ENCODE measurements around the gene GFY. TPM values are rescaled to one million over a fixed set of nuclear protein-coding genes. Genes with fewer than 3 reads are reported as not detected.
A peak's percentile ranks its signal among the peaks of the same experiment; 100 is the strongest.

The GFY gene
- total RNA-seq, 4 donors from 2014 or later = not detected

GRCh38 chr19:49430678-49431329 is 5.6 kb downstream of the GFY start:
- peak in 1 of 4 experiments; percentile 12 for TF ChIP-seq CTCF (IDR thresholded peaks at IDR 0.05)
- TF ChIP-seq POLR2AphosphoS5 (IDR thresholded peaks at IDR 0.05) = no peak
- no peaks in the 10 kb centered on the region for H3K9me3 ChIP-seq
- no peak overlapping the region for H3K4me3 ChIP-seq
- H3K27ac ChIP-seq = no peak overlapping the region
- H3K36me3 ChIP-seq = no peaks in the 10 kb centered on the region
- ATAC-seq = no peak
- WGBS, 2 donors (ENCODE audit: low coverage in 1 of 2) = 29 to 45% methylated on average over 3 to 5 of the region's 28 CpGs
- peaks cover 100% of the 10 kb centered on the region for H3K27me3 ChIP-seq
- peaks cover 0 to 20% (median 9%) of the 10 kb centered on the region in 3 donors for H3K4me1 ChIP-seq

GRCh38 chr19:49431330-49431749 is 6.2 kb downstream of the GFY start:
- Histone ChIP-seq H3K9me3 (no peaks in the 10 kb centered on the region), H3K27ac (no peak overlapping the region), H3K36me3 (no peaks in the 10 kb centered on the region), H3K27me3 (peaks cover 100% of the 10 kb centered on the region), H3K4me3 (no peak overlapping the region), H3K4me1 (peaks cover 0 to 20% (median 9%) of the 10 kb centered on the region in 3 donors)
- TF ChIP-seq POLR2A (IDR thresholded peaks at IDR 0.05) = no peak
- TF ChIP-seq CTCF (IDR thresholded peaks at IDR 0.05) = no peak
- no peak for TF ChIP-seq POLR2AphosphoS5 (IDR thresholded peaks at IDR 0.05)
- ATAC-seq = no peak
- 49 to 100% methylated on average over 2 to 14 of the region's 29 CpGs for WGBS, 2 donors (ENCODE audit: low coverage in 1 of 2)

- Histone ChIP-seq H3K4me1 (peaks cover 0 to 20% (median 9%) of the 10 kb centered on the region in 3 donors), H3K36me3 (no peaks in the 10 kb centered on the region), H3K4me3 (no peak overlapping the region), H3K9me3 (no peaks in the 10 kb centered on the region), H3K27me3 (peaks cover 100% of the 10 kb centered on the region), H3K27ac (no peak overlapping the region)
- no peak for TF ChIP-seq CTCF (IDR thresholded peaks at IDR 0.05)
- TF ChIP-seq POLR2AphosphoS5 (IDR thresholded peaks at IDR 0.05) = no peak
- TF ChIP-seq EP300 (IDR thresholded peaks at IDR 0.05) = no peak
- TF ChIP-seq POLR2A (IDR thresholded peaks at IDR 0.05) = no peak
- WGBS, 2 donors (ENCODE audit: low coverage in 1 of 2) = 11 to 12% methylated on average over 8 to 11 of the region's 63 CpGs
- no peak for ATAC-seq
Measured at GRCh38 chr19:49432141-49433073, 7.2 kb downstream of the GFY start.

- H3K36me3 ChIP-seq = no peaks in the 10 kb centered on the region
- H3K4me3 ChIP-seq = no peak overlapping the region
- no peak overlapping the region for H3K27ac ChIP-seq
- TF ChIP-seq EP300 (IDR thresholded peaks at IDR 0.05) (no peak), CTCF (IDR thresholded peaks at IDR 0.05) (no peak)
- peaks cover 100% of the 10 kb centered on the region for H3K27me3 ChIP-seq
- H3K9me3 ChIP-seq = no peaks in the 10 kb centered on the region
- WGBS, 2 donors (ENCODE audit: low coverage in 1 of 2) = 5 to 24% methylated on average over 4 to 19 of the region's 31 CpGs
- peaks cover 0 to 12% (median 3%) of the 10 kb centered on the region in 3 donors for H3K4me1 ChIP-seq
- no peak for ATAC-seq
Measured at GRCh38 chr19:49433240-49433901, 8.2 kb downstream of the GFY start.
